Activated naive CD8-positive, alpha-beta T cell treated with anti-CD3 and anti-CD28 coated beads, Interleukin-2, amount 10 ng/mL, durations not matched to agents 7 days and 5 days (primary cell): ENCODE measurements around the gene RHBDF2. TPM values are rescaled to one million over a fixed set of nuclear protein-coding genes. Genes with fewer than 3 reads are reported as not detected.
A peak's percentile ranks its signal among the peaks of the same experiment; 100 is the strongest.

Experiments used
- ATAC-seq: fragments of 150-1000 bp; cut with Tn5 transposase; one replicate; pipeline ENCODE4 v1.10.0; 2021; ENCODE audit warnings: low read depth, moderate library complexity
- POLR2A ChIA-PET: fragments of 350-600 bp; sonication (Branson Sonifier 250); formaldehyde crosslinking; loops from one replicate; lab custom pipeline; 2021; ENCODE audit warnings: antibody characterized with exemption; lab: Charles Lee
- DNase-seq: peaks from one replicate; pipeline ENCODE4 v3.0.0; 2021
- H3K27ac Mint-ChIP-seq: one replicate; pipeline ENCODE4 v1.8.0; 2022; ENCODE audit warnings: mild to moderate bottlenecking, mixed read lengths
- H3K27me3 Mint-ChIP-seq: one replicate; pipeline ENCODE4 v1.8.0; 2022; ENCODE audit warnings: mild to moderate bottlenecking, moderate library complexity, mixed read lengths
- H3K36me3 Mint-ChIP-seq: one replicate; pipeline ENCODE4 v1.8.0; 2021; ENCODE audit warnings: mild to moderate bottlenecking, mixed read lengths
- H3K4me1 Mint-ChIP-seq: one replicate; pipeline ENCODE4 v1.8.0; 2021; ENCODE audit warnings: mixed read lengths
- H3K4me3 Mint-ChIP-seq: one replicate; pipeline ENCODE4 v1.8.0; 2022; ENCODE audit warnings: mild to moderate bottlenecking, moderate library complexity, mixed read lengths
- H3K9me3 Mint-ChIP-seq: one replicate; pipeline ENCODE4 v1.8.0; 2021; ENCODE audit warnings: mixed read lengths
- total RNA-seq, 2 experiments: library from RNA; stranded (reverse); gene quantifications; one replicate each; pipeline ENCODE4 v1.2.3, GENCODE V29; 2021

RHBDF2 gene
- 10 to 100 TPM; 65.1 to 67.2 TPM for total RNA-seq

GRCh38 chr17:76501018-76501826, at the start of gene RHBDF2:
TSS of gene RHBDF2 (minus strand) at chr17:76501423. CDS start at chr17:76481524, 19,899 bp downstream.
- no peaks in the 10 kb centered on the region for H3K9me3 Mint-ChIP-seq
- DNase-seq (peak; percentile 100), ATAC-seq (peak; percentile 90)
- no peaks in the 10 kb centered on the region for H3K27me3 Mint-ChIP-seq
- H3K4me3 Mint-ChIP-seq, result peak within 1 kb of the TSS; percentile 91
- POLR2A ChIA-PET, result interaction anchor here (0.5 to 2.6 kb wide), 14 partner anchors 10 to 441 kb away, joined by 3 to 35 read pairs (median 4); partner anchors contain the start of gene UBE2O
- H3K4me1 Mint-ChIP-seq, result peaks cover 37% of the 10 kb centered on the region
- peak within 1 kb of the TSS; percentile 95 for H3K27ac Mint-ChIP-seq
- H3K36me3 Mint-ChIP-seq, result no peaks in the 10 kb centered on the region

GRCh38 chr17:76549539-76549938, 48.3 kb upstream of the RHBDF2 start:
- Mint-ChIP-seq H3K27ac (no peak overlapping the region), H3K4me1 (peaks cover 8% of the 10 kb centered on the region), H3K36me3 (peaks cover under 1% of the 10 kb centered on the region), H3K27me3 (no peaks in the 10 kb centered on the region), H3K9me3 (no peaks in the 10 kb centered on the region), H3K4me3 (no peak overlapping the region)
- POLR2A ChIA-PET, result no interaction called here
- no peak for ATAC-seq
- DNase-seq, result no peak

- DNase-seq, result no peak
- Mint-ChIP-seq H3K4me1 (peaks cover 9% of the 10 kb centered on the region), H3K27me3 (no peaks in the 10 kb centered on the region), H3K27ac (no peak overlapping the region), H3K9me3 (no peaks in the 10 kb centered on the region), H3K36me3 (no peaks in the 10 kb centered on the region), H3K4me3 (no peak overlapping the region)
- POLR2A ChIA-PET, result no interaction called here
- ATAC-seq, result no peak
These were observed 47.9 kb upstream of the RHBDF2 start for GRCh38 chr17:76549215-76549518.

DNA sequence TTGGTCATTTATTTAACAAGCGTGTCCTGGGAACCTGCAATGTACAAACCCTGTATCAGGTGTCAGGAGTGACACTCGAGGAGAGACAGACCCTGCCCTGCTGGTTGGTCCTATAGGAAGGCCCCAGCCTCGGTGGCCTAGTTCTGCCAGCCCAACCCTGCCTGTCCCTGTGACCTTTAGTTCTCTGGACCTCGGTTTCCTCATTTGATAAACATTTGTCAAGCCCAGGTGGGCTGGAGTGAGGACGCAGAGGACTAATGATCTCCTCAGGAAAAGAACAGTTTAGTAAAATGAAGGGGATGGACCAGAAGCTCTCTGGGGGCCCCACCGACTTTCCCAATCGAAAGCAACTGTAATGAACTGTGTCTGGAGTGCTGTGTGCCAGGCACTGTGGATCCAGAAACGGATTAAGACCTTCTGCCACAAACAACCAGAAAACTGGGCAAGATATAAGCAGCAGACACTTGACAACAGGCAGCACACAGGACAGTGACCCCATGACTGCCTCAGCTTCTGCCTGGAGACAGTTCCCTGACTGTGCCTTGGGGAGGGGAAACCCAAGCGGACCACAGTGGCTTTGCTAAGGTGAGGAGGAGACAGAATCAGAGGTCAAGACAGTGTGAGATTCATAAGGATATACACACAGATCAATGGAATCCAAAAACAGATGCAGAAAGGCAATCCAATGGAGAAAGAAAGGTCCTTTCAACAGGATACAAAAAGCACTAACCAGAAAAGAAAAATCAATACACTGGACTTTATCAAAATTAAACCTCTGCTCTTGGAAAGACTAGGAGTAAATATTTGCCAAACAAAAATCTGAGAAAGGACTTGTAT, 47.4 kb upstream of the RHBDF2 start:
- no peak for ATAC-seq
- POLR2A ChIA-PET, result no interaction called here

GRCh38 chr17:76547642-76548202, 46.5 kb upstream of the RHBDF2 start:
- no peak for ATAC-seq
- H3K9me3 Mint-ChIP-seq, result no peaks in the 10 kb centered on the region
- H3K36me3 Mint-ChIP-seq, result no peaks in the 10 kb centered on the region
- peaks cover 3% of the 10 kb centered on the region for H3K27me3 Mint-ChIP-seq
- no peak overlapping the region for H3K27ac Mint-ChIP-seq
- no peak overlapping the region for H3K4me3 Mint-ChIP-seq
- peaks cover 13% of the 10 kb centered on the region for H3K4me1 Mint-ChIP-seq
- POLR2A ChIA-PET, result interaction anchor here (0.6 to 1.0 kb wide), 3 partner anchors 9 to 1349 kb away, joined by 3 to 5 read pairs (median 4); no protein-coding TSS in a partner anchor
- no peak for DNase-seq

More for the DNA sequence above, 47.4 kb upstream of the RHBDF2 start:
- Mint-ChIP-seq H3K27me3 (peaks cover 3% of the 10 kb centered on the region), H3K9me3 (no peaks in the 10 kb centered on the region), H3K4me3 (no peak overlapping the region), H3K4me1 (peaks cover 13% of the 10 kb centered on the region), H3K36me3 (no peaks in the 10 kb centered on the region), H3K27ac (no peak overlapping the region)
- no peak for DNase-seq

- Mint-ChIP-seq H3K4me3 (no peak overlapping the region), H3K27me3 (peaks cover 4% of the 10 kb centered on the region), H3K27ac (no peak overlapping the region), H3K9me3 (no peaks in the 10 kb centered on the region), H3K36me3 (no peaks in the 10 kb centered on the region), H3K4me1 (peaks cover 13% of the 10 kb centered on the region)
- ATAC-seq, result peak; percentile 88
- POLR2A ChIA-PET, result interaction anchor here (0.6 to 1.0 kb wide), 5 partner anchors 10 to 1348 kb away, joined by 3 to 5 read pairs (median 4); no protein-coding TSS in a partner anchor
- DNase-seq, result peak; percentile 60
These were observed 46.0 kb upstream of the RHBDF2 start for GRCh38 chr17:76547183-76547641.

DNA sequence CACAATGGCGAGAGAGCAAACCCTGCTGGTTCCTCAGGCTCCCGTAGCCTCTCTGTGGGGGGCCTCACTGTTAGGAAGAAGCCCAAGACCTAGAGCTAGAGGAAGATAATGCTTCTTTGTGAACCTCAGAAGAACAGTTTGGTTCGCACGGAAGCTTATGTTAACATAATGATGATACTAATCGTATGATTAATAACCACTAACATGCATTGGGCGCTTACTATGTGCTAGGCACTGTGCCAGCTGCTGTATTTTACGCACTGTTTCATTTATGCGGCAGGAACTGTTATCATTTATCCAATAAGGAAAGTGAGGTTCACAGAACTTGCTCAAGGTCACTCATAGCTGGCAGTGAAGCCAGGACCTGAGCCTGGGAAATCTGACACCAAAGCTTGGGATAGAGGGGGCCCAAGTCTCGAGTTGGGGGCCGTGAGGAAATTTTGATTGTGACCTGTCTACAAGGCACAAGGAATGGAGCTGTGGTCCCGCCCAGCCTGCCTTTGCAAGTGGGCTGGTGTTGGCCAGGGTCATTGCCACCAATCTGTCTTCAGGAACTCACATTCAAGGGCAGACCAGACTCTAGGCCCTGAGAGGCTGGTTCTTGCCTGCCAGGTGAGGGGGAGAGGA, 45.4 kb upstream of the RHBDF2 start:
- H3K27ac Mint-ChIP-seq, result no peak overlapping the region
- H3K27me3 Mint-ChIP-seq, result peaks cover 5% of the 10 kb centered on the region
- peak; percentile 6 for ATAC-seq
- POLR2A ChIA-PET, result interaction anchor here (0.6 to 1.2 kb wide), 6 partner anchors 10 to 1348 kb away, joined by 3 to 5 read pairs (median 4); no protein-coding TSS in a partner anchor
- H3K4me3 Mint-ChIP-seq, result no peak overlapping the region
- peaks cover 11% of the 10 kb centered on the region for H3K4me1 Mint-ChIP-seq
- H3K36me3 Mint-ChIP-seq, result no peaks in the 10 kb centered on the region
- no peak for DNase-seq
- H3K9me3 Mint-ChIP-seq, result no peaks in the 10 kb centered on the region

DNA sequence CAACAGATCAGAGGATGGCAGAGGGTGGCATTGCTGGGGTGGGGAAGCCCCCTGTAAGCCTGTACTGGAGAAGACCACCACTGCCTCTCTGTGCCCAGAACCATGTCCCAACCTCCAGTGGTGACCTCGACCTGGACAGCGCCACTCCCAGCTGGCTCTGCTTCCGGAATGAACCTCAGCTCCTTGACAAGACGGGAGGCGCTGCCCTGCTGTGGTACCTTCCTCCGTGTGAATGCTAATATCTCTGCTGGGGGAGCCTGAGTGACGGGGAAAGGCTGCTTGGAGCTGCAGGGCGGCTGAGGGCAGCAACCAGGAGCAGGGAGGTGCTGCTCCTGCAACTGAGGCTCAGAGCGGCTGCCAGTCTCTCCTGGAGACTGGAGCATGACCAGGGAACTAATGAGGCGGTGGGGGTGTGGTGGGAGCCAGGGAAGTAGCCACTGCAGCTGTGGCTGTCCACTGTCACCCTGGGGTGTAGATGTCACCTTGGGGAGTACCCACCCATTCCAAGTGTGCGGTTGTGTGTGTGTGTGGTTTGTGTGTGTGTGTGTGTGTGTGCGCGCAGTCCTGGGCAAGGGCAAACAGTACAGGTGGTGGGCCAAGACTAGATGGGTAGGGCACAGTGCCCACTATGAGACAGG, 44.8 kb upstream of the RHBDF2 start:
- DNase-seq, result no peak
- no peak for ATAC-seq
- Mint-ChIP-seq H3K27ac (no peak overlapping the region), H3K36me3 (no peaks in the 10 kb centered on the region), H3K9me3 (no peaks in the 10 kb centered on the region), H3K27me3 (peaks cover 5% of the 10 kb centered on the region), H3K4me3 (no peak overlapping the region), H3K4me1 (peaks cover 10% of the 10 kb centered on the region)
- POLR2A ChIA-PET, result interaction anchor here (1.0 to 1.2 kb wide), 3 partner anchors 22 to 135 kb away, joined by 3 read pairs; no protein-coding TSS in a partner anchor

DNA sequence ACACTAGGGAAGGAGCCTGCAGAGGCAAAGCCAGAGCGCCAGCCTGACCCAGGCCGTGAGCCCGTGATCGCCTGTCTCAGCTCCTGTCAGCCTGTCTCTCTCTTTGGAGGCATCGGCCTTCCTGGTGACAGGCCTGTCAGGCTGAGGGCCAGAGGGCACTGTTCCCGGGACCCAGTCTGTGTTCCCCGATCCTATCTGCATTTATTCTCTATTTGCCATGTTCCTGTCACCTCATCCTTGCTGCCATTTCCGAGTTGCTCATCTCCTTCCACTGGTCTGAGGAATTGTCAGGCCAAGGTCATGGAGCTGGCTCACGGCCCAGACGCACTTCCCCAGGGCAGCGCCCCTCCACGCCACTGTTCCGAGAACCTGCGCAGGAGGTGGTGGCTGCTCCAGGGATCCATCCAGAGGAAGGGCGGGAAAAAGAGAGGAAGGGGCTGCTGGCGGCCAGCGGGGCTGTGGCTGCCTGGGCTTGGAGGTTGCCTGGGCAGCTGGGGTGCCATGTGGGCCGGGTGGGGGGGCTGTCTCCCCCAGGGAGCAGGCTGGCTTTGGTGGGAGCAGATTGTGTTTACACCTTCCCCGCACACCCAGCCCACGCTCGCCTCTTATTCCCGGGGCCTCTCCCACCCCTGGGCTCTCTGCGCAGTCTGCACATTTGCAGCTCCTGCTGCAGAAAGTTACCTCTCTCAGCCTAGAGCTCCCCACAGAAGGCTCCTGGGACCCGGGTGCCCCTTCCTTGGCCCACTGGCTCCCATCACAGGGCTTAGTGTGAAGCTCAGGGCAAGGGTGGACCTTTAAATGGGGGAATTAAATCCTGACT, 43.5 kb upstream of the RHBDF2 start:
- ATAC-seq (no peak), DNase-seq (no peak)
- Mint-ChIP-seq H3K4me1 (peaks cover 12% of the 10 kb centered on the region), H3K27me3 (peaks cover 5% of the 10 kb centered on the region), H3K4me3 (no peak overlapping the region), H3K9me3 (no peaks in the 10 kb centered on the region), H3K27ac (no peak overlapping the region), H3K36me3 (no peaks in the 10 kb centered on the region)
- POLR2A ChIA-PET, result interaction anchor here (0.6 to 1.2 kb wide), 2 partner anchors 18 to 21 kb away, joined by 3 read pairs; no protein-coding TSS in a partner anchor

DNA sequence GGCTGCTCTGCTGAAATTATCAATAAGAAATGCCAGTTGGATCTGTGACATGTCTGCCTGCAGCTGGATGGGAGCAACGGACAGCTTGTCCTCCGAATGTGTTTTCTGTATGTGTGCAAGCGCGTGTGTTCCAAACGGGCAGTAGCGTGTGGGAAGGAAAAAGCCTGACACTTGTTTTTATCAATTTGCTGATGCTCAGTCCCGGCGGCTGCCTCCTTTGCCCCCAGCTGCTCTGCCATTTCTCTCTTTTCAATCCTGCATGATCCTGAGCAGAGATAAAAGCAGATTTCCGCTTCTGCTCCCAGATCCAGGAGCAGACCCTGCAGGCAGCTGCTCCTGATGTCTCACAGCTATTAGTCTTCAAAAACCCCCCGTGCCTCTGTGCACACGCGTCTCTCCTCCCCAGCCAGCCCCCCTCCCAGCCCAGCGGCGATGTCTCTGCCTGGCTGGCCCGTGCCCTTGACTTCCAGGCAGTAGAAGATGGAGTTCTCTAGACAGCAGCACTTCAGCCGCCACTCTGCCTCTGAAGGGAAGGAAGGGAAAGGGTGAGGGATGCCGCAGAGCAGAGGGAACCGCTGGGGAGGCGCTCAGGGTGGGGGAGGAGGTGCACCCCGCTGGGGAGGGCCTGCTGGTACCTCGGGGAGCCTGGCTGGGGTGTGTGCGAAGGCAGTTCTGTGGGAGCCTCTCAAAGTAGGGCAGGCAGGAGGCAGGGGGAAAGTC, 42.8 kb upstream of the RHBDF2 start:
- POLR2A ChIA-PET, result interaction anchor here (0.6 to 0.8 kb wide), 2 partner anchors 13 to 19 kb away, joined by 3 read pairs; no protein-coding TSS in a partner anchor
- Mint-ChIP-seq H3K9me3 (no peaks in the 10 kb centered on the region), H3K27ac (no peak overlapping the region), H3K27me3 (peaks cover 13% of the 10 kb centered on the region), H3K4me1 (peaks cover 12% of the 10 kb centered on the region), H3K36me3 (no peaks in the 10 kb centered on the region), H3K4me3 (no peak overlapping the region)
- ATAC-seq (no peak), DNase-seq (no peak)

DNA sequence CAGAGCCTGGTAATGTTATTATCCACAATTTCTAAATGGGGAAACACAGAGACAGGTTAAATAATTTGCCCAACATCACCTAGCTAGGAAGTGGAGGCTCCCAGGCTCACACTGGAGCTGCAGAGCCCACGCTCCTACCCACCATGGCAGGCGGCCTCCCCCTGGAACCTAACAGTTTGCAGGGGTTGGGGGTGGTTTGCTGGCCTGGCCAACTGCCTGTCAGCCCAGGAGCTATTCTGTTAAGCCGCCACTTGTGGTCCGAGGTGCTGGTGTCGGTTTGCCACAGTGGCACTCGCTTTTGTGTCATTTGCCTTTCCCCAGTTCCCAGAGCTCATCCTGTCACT, 42.2 kb upstream of the RHBDF2 start:
- Mint-ChIP-seq H3K36me3 (no peaks in the 10 kb centered on the region), H3K27ac (no peak overlapping the region), H3K4me1 (peaks cover 12% of the 10 kb centered on the region), H3K27me3 (peaks cover 18% of the 10 kb centered on the region), H3K4me3 (no peak overlapping the region), H3K9me3 (no peaks in the 10 kb centered on the region)
- ATAC-seq (no peak), DNase-seq (no peak)
- POLR2A ChIA-PET, result interaction anchor here (0.8 kb wide), 1 partner anchor 14 kb away, joined by 3 read pairs; no protein-coding TSS in a partner anchor
